CD4-positive, alpha-beta T cell treated with Interleukin-4 for 4 hours (primary cell): ENCODE measurements around the gene SRRM4.

ENCODE experiments used
- DNase-seq: peaks from one replicate; pipeline ENCODE4 v3.0.0-alpha.2; 2020

SRRM4 gene

DNA sequence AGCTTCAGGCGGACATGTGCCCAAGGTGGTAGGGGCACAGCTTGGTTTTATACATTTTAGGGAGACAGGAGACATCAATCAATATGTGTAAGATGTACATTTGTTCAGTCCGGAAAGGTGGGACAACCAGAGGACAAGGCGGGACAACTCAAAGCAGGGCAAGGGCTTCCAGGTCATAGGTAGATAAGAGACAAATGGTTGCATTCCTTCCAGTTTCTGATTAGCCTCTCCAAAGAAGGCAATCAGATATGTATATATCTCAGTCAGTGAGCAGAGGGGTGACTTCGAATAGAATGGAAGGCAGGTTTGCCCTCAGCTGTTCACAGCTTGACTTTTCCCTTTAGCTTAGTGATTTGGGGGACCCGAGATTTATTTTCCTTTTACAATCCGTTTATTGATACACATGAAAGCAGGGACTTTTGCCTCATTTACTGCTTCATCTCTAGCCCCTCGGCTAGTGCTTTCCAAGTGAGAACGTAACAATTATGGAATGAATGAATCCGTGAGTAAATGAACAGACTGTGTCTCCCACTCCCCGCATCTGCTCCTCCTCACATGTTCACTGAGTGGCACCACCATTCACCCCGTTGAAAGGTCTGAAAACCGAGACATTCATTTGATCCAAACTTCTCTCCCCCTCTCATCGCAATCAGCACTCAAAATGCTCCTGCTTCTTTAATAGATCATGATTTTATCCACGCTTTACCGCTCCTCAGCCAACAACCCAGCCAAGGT lies 190.5 kb downstream of the SRRM4 start:
- no peak for DNase-seq

DNA sequence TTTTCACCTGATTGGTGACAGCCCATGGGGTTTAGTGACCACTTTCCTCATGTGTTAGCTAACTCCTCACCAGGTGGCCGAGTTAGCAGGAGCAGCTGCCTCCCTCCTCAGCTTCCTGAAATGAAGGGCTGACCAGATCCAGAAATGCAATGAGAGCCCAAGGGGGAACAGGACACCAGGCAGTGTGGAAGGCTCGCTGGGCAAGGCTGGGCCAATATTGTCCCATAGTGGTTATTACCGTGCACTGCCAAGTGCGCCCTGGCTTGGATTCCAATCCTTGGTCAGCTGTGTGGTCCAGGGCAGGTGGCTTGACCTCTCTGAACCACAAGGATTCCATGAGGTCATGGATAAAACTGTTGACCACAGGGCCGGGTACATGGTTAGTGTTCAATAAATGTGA lies 193.7 kb downstream of the SRRM4 start:
- DNase-seq, result no peak

DNA sequence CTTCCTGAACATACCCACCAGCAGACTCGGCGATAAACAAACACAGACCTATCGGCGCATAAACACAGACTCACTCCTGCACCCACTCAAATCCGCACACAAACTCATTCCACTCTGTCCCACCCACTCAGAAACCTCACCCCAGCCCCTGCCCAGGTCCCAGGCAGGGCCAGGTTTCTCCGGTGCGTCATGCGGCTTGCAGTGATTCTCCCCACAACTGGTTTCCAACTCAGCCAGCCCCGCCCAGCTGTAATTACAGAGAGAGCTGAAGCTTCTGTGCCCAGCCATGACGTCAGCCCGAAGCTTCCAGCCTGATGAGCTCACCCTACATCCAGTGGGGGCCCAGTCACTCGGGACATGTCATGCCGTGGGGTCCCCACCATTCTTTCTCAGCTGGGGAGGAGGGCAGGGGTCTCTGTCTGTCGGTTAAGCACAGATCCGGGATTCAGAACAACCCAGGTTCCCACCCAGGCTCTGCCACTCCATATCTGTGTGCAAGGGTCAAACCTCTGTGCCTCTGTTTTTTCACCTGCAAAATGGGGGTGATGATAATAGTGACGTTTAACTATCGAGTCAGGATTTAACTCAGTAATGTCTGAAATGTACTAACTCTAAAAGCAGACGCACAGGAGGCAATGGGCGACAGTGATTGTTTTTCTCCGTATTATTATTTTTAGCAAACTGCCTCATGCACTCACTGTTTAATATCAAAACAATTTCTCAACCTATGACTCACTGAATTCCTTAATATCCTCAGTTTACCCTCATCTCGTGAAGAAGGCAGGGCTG lies 195.1 kb downstream of the SRRM4 start:
- no peak for DNase-seq

DNA sequence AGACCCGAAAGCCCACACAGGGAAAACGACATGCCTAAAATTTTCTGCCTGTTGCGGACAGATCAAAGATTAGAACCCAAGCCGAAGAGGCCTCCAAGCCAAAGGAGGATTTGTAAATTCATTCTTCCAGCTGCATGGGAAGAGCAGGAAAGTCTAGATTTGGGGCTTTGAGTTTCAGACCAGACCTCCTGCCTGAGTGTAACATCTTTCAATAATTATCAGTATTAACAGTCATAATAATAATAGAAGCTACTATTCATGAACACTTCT lies 195.7 kb downstream of the SRRM4 start:
- no peak for DNase-seq

DNA sequence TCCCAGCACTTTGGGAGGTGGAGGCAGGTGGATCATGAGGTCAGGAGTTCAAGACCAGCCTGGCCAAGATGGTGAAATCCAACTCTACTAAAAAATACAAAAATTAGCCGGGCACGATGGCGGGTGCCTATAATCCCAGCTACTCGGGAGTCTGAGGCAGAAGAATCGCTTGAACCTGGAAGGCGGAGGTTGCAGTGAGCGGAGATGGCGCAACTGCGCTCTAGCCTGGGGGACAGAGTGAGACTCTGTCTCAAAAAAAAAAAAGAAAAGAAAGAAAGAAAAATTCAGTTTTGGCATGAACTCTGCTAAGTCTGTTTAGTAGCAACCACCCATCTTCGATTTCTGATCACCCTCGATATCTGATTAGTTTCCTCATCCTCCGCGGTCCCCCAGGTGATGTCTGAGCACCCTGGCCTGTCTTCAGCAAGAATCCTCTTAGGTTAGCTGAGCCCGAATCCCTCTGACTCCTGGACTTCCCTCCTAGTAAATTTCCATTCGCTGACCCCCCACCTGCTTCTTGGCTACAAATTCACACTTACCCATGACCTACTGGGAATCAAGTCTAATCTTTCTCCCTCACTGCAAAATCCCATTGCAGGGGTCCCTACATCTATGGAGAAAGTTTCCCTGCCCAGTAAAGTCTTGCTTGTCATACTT lies 196.5 kb downstream of the SRRM4 start:
- DNase-seq, result no peak

DNA sequence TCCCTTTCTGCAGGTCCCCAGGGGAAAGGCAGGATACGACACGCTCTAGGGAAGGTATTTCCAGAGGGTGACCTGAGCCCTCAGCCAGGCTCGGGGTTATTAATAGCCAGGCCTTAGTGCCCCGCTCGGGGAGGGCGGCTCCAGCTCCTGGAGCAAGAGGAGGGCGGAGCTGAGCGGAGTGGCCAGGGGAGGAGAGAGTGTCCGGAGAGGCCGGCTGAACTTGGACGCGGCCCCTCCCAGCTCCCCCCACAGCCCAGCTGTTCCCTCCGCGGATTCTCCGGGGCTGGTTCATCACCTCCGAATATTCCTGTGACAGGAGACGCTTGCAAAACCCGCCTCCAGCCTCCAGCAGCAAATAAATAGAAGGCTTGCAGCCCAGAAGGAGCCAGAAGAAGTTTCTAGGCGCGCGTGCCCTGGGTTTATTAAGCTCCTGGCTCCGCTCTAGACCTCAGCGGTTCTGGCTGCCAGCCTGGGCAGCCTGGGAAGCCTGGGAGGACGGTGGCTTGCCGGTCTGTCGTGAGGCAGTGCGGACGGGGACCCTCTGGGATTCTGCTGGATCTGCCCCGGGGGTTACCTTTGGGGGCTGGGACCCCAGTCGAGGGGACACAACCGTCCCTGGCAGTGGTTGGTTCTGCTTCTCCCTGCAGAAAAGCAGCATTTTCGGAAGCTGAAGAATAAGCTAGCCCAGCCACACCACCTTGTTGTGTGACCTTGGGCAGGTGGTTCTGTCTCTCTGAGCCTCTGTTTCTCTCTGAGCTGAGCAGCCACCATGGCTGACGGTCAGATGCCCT lies 197.4 kb downstream of the SRRM4 start, which contains the start of gene HSPB8:
Gene HSPB8, plus strand, starts transcription at position 388 of the 791 bp plus-strand sequence. Its CDS starts 382 bp downstream, at position 770.
- no peak for DNase-seq

DNA sequence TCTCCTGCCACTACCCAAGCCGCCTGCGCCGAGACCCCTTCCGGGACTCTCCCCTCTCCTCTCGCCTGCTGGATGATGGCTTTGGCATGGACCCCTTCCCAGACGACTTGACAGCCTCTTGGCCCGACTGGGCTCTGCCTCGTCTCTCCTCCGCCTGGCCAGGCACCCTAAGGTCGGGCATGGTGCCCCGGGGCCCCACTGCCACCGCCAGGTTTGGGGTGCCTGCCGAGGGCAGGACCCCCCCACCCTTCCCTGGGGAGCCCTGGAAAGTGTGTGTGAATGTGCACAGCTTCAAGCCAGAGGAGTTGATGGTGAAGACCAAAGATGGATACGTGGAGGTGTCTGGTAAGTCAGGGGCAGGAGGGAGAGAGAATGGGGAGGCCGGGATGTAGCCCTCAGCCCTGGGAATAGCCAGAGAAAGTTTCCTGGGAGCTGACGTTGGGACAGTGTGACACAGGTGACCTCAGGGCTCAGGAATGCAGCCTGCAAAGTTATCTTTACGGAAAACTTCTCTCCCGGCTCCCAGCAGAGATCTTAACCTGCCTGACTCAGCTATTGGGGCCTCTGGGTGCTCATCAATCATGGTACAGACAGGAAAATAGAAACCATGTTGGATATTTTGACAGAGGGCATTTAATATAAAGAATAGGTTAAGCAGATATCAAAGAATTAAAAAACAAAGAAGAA lies 198.1 kb downstream of the SRRM4 start:
- DNase-seq, result no peak

DNA sequence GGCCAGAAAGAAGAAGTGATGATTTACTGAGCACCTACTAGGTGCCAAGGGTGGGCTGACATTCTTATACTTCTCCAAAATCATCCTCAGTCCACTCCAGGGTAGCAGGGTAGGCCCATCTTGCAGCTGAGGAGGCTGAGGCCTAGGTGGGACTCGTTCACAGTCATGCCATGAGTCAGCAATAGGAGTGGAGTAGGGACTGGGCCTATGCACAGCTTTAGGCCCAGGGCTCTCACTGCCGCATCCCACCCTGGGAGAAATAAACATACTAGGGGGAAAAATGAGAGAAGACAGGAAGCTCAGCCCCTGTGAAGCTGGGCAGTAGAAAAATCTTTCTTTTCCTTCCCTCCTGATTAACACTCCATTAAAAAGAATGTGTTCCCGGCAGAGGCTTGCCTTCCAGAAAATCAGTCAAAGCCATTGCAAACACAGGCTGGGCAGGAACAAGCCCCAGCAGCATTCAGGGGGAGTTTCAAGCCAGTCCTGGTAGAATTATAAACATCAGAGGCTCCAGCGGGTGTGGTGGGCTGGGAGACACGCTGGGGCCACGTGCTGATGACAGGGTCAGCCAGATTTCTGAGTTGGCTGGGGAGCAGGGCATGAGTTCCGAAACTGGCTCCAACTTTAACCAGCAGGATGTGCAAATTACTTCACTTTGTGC lies 199.2 kb downstream of the SRRM4 start:
- no peak for DNase-seq

DNA sequence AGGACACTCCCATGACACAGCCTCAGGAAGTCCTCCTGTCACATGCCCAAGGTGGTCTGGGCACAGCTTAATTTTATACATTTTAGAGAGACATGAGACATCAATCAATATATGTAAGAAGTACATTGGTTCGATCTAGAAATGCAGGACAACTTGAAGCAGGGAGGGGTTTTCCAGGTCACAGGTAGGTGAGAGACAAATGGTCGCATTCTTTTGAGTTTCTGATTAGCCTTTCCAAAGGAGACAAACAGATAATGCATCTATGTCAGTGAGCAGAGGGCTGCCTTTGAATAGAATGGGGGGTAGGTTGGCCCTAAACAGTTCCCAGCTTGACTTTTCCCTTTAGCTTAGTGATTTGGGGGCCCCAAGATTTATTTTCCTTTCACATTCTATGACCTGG lies 199.9 kb downstream of the SRRM4 start:
- DNase-seq, result no peak

DNA sequence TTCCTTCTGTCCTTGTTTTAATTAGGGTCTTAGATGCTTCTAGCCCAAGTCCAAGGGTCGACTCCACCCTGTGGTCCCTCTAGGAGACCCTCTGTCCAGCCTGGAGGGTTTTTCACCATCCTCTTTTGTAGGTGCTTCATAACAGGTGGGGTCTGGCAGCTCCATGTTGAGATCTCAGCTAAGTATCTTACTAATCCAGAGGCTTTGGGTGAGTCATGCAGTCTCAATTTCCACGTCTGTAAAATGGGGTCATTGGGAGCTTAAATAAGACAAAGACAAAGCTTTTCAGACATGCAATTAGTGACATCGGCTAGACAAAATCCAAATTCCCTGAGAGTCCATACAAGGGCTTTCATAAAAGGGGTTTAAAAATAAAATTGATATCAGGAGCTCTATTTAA lies 200.6 kb downstream of the SRRM4 start:
- DNase-seq, result no peak

DNA sequence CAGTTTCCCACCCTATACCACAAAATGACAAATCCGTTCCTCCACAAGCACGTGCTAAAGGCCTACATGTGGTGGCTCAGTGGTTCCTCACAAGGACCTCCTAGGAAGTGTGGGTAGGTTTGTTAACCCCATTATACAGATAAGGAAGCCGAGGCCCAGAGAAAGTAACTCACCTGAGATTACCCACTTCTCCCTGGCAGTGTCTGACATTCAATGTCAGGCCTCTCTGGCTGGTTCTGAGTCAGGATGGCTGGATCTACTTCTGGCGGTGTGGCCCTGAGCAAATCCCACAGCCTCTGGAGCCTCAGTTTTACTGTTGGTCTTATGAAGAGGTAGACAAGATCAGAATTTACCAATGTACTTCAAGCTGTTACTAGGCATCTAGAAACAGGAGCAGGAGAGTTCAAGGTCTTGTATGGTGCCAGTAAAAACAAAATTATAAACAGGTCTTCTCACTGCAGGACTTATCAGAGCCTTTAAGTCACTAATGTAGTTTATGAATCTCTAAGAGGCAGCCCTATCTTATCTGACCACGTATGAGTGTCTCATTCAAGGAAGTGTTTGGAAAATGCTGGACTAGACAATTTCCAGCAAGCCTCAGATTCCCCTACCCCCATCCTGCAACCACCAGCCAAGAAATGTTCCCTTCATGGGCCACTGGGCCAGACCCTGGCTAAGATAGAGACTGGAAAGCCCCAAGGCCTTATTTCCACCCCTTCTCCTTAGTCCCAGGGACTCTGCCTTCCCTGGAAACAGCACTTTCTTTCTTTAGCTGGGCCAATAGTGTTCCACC lies 201.6 kb downstream of the SRRM4 start:
- no peak for DNase-seq

DNA sequence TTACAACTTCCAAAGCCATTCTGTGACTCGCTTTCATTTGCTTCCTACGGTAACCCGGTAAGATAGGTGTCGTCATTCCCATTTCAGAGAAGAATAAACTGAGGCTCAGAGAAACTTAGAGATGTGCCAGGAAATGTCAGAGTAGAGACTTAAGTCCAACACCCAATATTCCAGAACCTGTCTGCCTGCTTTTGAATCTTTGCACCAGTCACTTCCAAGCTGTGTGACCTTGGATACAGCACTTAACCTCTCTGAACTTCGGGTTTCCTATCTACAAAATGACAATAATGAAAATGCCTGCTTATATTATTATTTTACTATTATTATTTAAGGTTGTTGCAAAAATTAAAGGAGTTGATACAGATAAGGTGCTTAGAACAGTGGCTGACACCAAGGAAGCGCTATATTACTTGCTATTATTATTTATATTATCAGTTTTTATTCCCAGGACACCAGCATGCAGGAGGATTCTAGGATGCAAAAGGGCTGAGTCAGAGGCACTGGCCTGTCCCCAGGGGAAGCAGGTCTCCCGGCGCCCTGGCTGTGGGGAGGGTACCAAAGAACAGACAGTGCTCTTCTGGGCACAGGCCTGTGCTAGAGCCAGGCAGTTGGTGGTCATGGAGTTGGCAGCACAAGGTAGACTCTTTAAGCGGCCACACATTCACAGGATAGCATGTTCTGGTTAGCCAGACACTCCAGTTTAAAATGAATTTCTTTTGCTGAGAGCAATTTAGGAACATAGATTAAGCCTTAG lies 202.8 kb downstream of the SRRM4 start:
- no peak for DNase-seq

DNA sequence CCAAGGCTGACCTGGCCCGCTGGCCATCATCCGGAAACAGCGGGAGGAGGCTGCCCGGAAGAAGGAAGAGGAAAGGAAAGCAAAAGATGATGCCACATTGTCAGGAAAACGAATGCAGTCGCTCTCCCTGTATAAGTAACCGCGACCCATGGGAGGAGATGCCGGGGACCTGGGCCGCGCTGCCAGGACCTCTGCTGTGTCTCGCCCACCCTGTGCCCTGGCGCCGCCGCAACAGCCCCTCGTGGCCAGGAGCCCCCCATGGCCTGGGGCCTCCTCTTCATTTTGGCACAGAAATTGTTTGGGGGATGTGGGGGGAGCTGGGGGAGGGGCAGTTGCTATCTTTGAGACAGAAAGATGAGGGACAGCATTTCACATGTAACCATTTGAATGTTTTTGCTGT lies 213.9 kb downstream of the SRRM4 start:
- DNase-seq, result no peak

DNA sequence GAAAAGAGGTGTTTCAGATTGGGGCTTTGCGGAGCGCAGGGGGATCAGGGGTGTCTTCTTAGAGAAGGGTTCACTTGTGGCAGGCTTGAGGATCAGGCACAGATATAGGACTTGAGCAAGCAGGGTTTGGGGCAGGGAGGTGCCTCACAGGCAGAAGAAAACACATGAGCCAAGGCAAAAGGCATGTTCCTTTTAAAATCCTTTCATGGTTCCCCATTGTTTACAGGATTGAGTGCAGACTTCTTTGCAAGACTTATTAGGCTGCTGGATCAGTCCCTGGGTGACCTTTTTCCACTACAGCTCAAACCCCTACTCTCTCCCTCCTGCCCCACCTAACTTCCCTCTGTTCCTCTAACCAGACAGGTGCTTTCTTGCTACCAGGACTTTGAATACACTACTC lies 217.1 kb downstream of the SRRM4 start:
- DNase-seq, result no peak

DNA sequence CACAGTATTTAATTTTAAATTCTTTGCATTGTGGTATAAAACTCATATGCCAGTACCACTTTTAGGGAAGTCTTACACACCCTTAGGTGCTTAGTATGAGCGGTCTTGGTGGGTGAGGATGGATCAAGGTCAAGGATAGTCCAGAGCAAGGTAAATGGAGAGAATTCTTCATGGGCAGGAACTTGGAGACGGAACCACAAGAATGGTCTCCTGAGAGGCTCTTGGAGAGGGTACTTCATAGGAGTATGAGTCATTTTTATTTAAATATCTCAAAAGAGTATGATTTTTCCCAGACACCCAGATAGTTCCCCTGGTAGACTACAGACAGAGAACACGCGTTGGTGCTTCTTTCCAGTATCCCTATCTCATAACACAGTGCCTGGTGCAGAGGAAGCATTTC lies 219.3 kb downstream of the SRRM4 start:
- DNase-seq, result no peak

DNA sequence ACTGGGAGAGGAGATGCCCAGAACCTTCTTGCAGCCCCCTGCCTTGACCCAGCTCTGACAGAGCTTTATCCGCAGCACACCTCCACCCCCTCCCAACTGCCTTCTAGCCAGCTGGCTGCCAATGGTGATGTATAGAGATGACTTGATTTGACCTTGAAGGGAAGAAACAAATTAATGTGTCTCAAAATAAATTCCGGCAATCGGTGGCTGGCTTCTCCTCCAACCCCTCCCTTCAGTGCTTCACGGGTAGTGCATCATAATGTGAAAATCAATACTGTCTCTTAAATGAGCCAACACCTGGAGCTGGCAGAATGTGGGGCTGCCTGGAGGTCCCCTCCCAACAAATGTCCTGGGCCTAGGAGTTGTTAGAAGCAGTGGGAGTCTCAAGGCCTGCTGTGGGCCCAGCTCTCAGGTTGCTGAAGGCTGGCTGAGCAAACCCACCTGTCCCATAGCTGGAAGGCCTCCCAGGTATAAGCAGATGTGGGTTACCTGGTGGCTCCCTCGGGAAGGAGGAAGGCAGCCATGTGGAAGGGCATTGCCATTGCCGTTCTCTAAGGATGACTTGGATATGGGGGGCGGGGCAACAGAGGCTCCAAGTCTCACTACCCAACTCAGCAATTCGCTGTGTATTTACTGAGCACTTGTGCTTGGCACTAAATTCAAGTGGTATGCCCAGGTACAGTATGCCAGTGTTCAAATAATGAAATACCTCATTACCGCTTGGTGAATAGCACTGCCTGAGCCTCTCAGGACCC lies 220.6 kb downstream of the SRRM4 start:
- DNase-seq, result no peak

DNA sequence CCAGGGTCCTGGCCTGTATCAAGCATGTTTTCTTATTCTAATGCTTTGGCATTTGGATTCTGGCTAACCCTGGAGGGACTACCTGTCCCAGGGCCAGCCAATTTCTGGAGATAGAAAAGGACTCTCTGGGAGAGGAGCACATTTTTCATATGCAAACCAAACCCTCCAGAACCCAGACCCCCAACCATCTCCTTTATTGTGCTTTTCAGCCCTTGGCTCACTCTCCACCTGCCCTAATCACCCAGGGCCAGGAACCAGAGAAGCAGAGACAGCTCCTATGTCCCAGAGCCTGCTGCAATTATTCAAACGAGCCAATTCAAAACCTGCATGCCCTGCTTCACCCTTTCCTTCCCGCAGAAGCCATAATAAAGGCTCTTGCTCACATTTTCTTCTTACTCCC lies 221.2 kb downstream of the SRRM4 start:
- no peak for DNase-seq

DNA sequence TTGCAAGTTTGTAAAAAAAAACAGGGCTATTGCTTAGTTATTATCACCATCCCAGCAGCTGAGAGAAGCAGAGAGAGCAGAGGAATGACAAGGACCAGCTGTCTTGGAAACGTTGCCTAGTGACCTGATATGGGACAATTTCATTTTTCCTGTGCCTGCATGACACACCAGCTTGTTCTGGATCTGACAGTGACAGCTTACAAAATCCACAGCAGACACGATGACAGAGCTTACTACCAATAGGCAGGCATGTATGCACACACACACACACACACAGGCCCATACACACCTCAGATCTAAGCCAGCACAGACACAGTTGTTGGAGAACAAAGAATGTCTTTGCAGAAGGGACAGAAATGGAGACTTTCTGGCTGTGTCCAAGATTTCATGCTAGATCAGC lies 222.8 kb downstream of the SRRM4 start:
- no peak for DNase-seq

DNA sequence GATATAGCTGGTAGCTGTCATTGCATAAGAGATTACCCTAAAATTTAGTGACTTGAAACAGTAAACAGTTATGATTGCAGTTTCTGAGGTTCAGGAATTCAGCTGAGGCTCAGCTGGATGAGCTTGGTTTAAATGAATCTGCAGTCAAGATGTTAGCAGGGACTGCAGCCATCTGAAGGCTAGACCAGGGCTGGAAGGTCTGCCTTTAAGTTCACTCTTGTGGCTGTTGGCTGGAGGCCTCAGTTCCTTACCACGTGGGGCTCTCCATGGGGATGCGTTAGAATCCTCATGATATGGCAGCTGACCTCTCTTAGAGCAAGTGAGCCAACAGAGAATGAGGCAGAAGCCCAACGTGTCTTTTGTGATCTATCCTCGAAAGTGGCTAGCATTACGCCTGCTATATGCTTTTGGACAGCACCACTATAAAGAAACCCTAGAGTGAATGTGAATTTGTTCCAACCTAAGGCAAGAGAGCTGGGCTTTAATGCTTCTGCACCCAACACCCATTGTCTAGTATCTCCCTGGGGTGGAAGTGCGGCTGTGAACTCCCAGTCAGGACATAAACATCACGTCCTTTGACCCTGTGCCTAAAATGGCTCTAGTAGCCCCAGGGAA lies 223.4 kb downstream of the SRRM4 start:
- no peak for DNase-seq
